GM12891 (cell line): ENCODE results near the gene SMTNL2.

ENCODE experiments used
- POLR2A ChIP-seq: IDR thresholded peaks from 2 replicates; pipeline ENCODE4 v1.6.1; 2011; ENCODE audit warnings: low read depth, low read length, control low read depth
- POLR2AphosphoS5 ChIP-seq: IDR thresholded peaks from 2 replicates; pipeline ENCODE4 v1.6.1; 2011; ENCODE audit warnings: low read depth, low read length, control low read depth
- POU2F2 ChIP-seq: IDR thresholded peaks from 2 replicates; pipeline ENCODE4 v1.6.1; 2011; ENCODE audit warnings: low read depth, mild to moderate bottlenecking, control low read depth, low read length, moderate library complexity
- TAF1 ChIP-seq: IDR thresholded peaks from 2 replicates; pipeline ENCODE4 v1.6.1; 2011; ENCODE audit warnings: low read depth, low read length, control low read depth

GRCh38 chr17:4542726-4543191, 41.6 kb upstream of the SMTNL2 start:
- TF ChIP-seq POLR2A, result no peak
- TF ChIP-seq TAF1, result no peak
- no peak for TF ChIP-seq POU2F2
- no peak for TF ChIP-seq POLR2AphosphoS5
